Panc1 (cell line): ENCODE data around the gene KLK13.

Source experiments
- POLR2AphosphoS5 ChIP-seq: IDR thresholded peaks from 2 replicates; pipeline ENCODE4 v1.6.1; 2012; ENCODE audit warnings: mild to moderate bottlenecking, low read depth, low read length, moderate library complexity
- REST ChIP-seq, 2 experiments: IDR thresholded peaks; 2 replicates each; pipeline ENCODE4 v1.6.1; 2011 to 2012; ENCODE audit warnings: low read depth in 2 of 2, control low read depth in 1 of 2, low read length in 1 of 2, mild to moderate bottlenecking in 1 of 2, moderate library complexity in 1 of 2; ENCODE audit not compliant: insufficient read depth in 1 of 2
- TF ChIP-seq, protein P1 (sequence below): fragments of 450-650 bp; IDR thresholded peaks from 2 replicates; pipeline ENCODE4 v1.5.1; 2017; ENCODE audit warnings: mild to moderate bottlenecking

- TF ChIP-seq, protein P1, sequence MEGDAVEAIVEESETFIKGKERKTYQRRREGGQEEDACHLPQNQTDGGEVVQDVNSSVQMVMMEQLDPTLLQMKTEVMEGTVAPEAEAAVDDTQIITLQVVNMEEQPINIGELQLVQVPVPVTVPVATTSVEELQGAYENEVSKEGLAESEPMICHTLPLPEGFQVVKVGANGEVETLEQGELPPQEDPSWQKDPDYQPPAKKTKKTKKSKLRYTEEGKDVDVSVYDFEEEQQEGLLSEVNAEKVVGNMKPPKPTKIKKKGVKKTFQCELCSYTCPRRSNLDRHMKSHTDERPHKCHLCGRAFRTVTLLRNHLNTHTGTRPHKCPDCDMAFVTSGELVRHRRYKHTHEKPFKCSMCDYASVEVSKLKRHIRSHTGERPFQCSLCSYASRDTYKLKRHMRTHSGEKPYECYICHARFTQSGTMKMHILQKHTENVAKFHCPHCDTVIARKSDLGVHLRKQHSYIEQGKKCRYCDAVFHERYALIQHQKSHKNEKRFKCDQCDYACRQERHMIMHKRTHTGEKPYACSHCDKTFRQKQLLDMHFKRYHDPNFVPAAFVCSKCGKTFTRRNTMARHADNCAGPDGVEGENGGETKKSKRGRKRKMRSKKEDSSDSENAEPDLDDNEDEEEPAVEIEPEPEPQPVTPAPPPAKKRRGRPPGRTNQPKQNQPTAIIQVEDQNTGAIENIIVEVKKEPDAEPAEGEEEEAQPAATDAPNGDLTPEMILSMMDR: no peak
- no peak for TF ChIP-seq REST (IDR thresholded peaks at IDR 0.05; ENCODE audit: insufficient read depth in 1 of 2, low read depth in 2 of 2, low read length in 1 of 2)
- TF ChIP-seq POLR2AphosphoS5: no peak
Measured at GRCh38 chr19:51102991-51103390, 38.1 kb upstream of the KLK13 start.
